GM19328 (cell line): ENCODE results near the gene OGFR.
A peak's percentile ranks its signal among the peaks of the same experiment; 100 is the strongest.

Experiments
- ATAC-seq: cut with Tn5 transposase; IDR thresholded peaks from one replicate; pipeline ENCODE4 v1.9.1; 2021; ENCODE audit warnings: mild to moderate bottlenecking, moderate library complexity; ENCODE audit not compliant: unreplicated experiment

Gene OGFR

GRCh38 chr20:62824476-62825332, 20.1 kb downstream of the OGFR start:
- no peak for ATAC-seq

GRCh38 chr20:62825333-62825985, 20.8 kb downstream of the OGFR start:
- ATAC-seq: no peak

- ATAC-seq: no peak
Observed at GRCh38 chr20:62825986-62826645, 21.5 kb downstream of the OGFR start.

- ATAC-seq: no peak
Observed at GRCh38 chr20:62826646-62827310, 22.1 kb downstream of the OGFR start.

- ATAC-seq: no peak
Observed at GRCh38 chr20:62827311-62828038, 22.8 kb downstream of the OGFR start.

GRCh38 chr20:62828051-62828450, 23.4 kb downstream of the OGFR start:
- ATAC-seq: no peak

- ATAC-seq: no peak
Observed at GRCh38 chr20:62828511-62829230, 24.0 kb downstream of the OGFR start.

GRCh38 chr20:62829231-62830230, 24.9 kb downstream of the OGFR start:
- ATAC-seq: no peak

- ATAC-seq: no peak
Observed at GRCh38 chr20:62830251-62830650, 25.6 kb downstream of the OGFR start.

- no peak for ATAC-seq
Observed at GRCh38 chr20:62830821-62831220, 26.2 kb downstream of the OGFR start.

- ATAC-seq: no peak
Observed at GRCh38 chr20:62831361-62831788, 26.7 kb downstream of the OGFR start.

GRCh38 chr20:62831854-62832211, 27.2 kb downstream of the OGFR start:
- ATAC-seq: no peak

- ATAC-seq: peak; percentile 59
Observed at GRCh38 chr20:62832212-62832922, 27.7 kb downstream of the OGFR start.

GRCh38 chr20:62832951-62833391, 28.3 kb downstream of the OGFR start:
- peak; percentile 27 for ATAC-seq

- ATAC-seq: no peak
Observed at GRCh38 chr20:62834967-62835730, 30.5 kb downstream of the OGFR start.

- ATAC-seq: no peak
Observed at GRCh38 chr20:62835931-62836861, 31.6 kb downstream of the OGFR start.
